ENCODE measurements around the gene CDH22. TPM values are rescaled to one million over a fixed set of nuclear protein-coding genes. Genes with fewer than 3 reads are reported as not detected.

CDH22 gene
- total RNA-seq, 3 donors from 2014 or later (not counting 1 experiment from before 2014, with no cell fraction given) = not detected

GRCh38 chr20:46158476-46158987 lies 149.8 kb downstream of the CDH22 start:
- H3K4me3 Mint-ChIP-seq = no peak overlapping the region

GRCh38 chr20:46157625-46158024 lies 150.7 kb downstream of the CDH22 start:
- DNase-seq (no peak), ATAC-seq (no peak)
- Histone ChIP-seq H3K36me3 (ENCODE audit: control insufficient read depth, insufficient read depth, low read length) (no peaks in the 10 kb centered on the region), H3K27ac (ENCODE audit: low read length) (no peak overlapping the region), H3K9me3 (ENCODE audit: control insufficient read depth, insufficient read depth, low read length) (no peaks in the 10 kb centered on the region), H3K4me1 (ENCODE audit: control insufficient read depth, insufficient read depth, low read length) (no peaks in the 10 kb centered on the region), H3K27me3 (ENCODE audit: control insufficient read depth, insufficient read depth, low read length) (no peaks in the 10 kb centered on the region), H3K4me3 (ENCODE audit: low read length) (no peak overlapping the region)
- Mint-ChIP-seq H3K27me3 (ENCODE audit: low read depth in 2 of 2) (peaks cover 10 to 16% of the 10 kb centered on the region in 2 donors), H3K4me3 (no peak overlapping the region), H3K4me1 (no peaks in the 10 kb centered on the region), H3K9me3 (no peaks in the 10 kb centered on the region), H3K27ac (no peak overlapping the region), H3K36me3 (no peaks in the 10 kb centered on the region)
- TF ChIP-seq CTCF (IDR thresholded peaks at IDR 0.05) = no peak
- intact Hi-C loops (cut with micrococcal nuclease) = no loop called here
- WGBS (ENCODE audit: insufficient coverage) = 73% methylated on average over 7 of the region's 7 CpGs

More at GRCh38 chr20:46158476-46158987, 149.8 kb downstream of the CDH22 start:
- no peak for TF ChIP-seq CTCF (IDR thresholded peaks at IDR 0.05)
- H3K4me1 ChIP-seq (ENCODE audit: control insufficient read depth, insufficient read depth, low read length) = no peaks in the 10 kb centered on the region
- DNase-seq (no peak), ATAC-seq (no peak)
- Mint-ChIP-seq H3K36me3 (no peaks in the 10 kb centered on the region), H3K27ac (no peak overlapping the region), H3K27me3 (ENCODE audit: low read depth in 2 of 2) (peaks cover 17 to 18% of the 10 kb centered on the region in 2 donors), H3K4me1 (no peaks in the 10 kb centered on the region), H3K9me3 (no peaks in the 10 kb centered on the region)
- H3K36me3 ChIP-seq (ENCODE audit: control insufficient read depth, insufficient read depth, low read length) = no peaks in the 10 kb centered on the region
- no peak overlapping the region for H3K4me3 ChIP-seq (ENCODE audit: low read length)
- intact Hi-C loops (cut with micrococcal nuclease) = no loop called here
- H3K9me3 ChIP-seq (ENCODE audit: control insufficient read depth, insufficient read depth, low read length) = no peaks in the 10 kb centered on the region
- 68% methylated on average over 4 of the region's 5 CpGs for WGBS (ENCODE audit: insufficient coverage)
- H3K27me3 ChIP-seq (ENCODE audit: control insufficient read depth, insufficient read depth, low read length) = no peaks in the 10 kb centered on the region
- H3K27ac ChIP-seq (ENCODE audit: low read length) = no peak overlapping the region

- intact Hi-C loops (cut with micrococcal nuclease) = no loop called here
Measured at GRCh38 chr20:46157076-46157592, 151.2 kb downstream of the CDH22 start.

More at GRCh38 chr20:46157076-46157592, 151.2 kb downstream of the CDH22 start:
- Mint-ChIP-seq H3K4me1 (no peaks in the 10 kb centered on the region), H3K4me3 (no peak overlapping the region), H3K36me3 (no peaks in the 10 kb centered on the region), H3K9me3 (no peaks in the 10 kb centered on the region), H3K27me3 (ENCODE audit: low read depth in 2 of 2) (peaks cover 5 to 11% of the 10 kb centered on the region in 2 donors), H3K27ac (no peak overlapping the region)
- Histone ChIP-seq H3K4me1 (ENCODE audit: control insufficient read depth, insufficient read depth, low read length) (no peaks in the 10 kb centered on the region), H3K27ac (ENCODE audit: low read length) (no peak overlapping the region), H3K4me3 (ENCODE audit: low read length) (no peak overlapping the region), H3K36me3 (ENCODE audit: control insufficient read depth, insufficient read depth, low read length) (no peaks in the 10 kb centered on the region), H3K27me3 (ENCODE audit: control insufficient read depth, insufficient read depth, low read length) (no peaks in the 10 kb centered on the region), H3K9me3 (ENCODE audit: control insufficient read depth, insufficient read depth, low read length) (no peaks in the 10 kb centered on the region)
- DNase-seq = no peak
- 69% methylated on average over 6 of the region's 6 CpGs for whole genome bisulfite sequencing (ENCODE audit: insufficient coverage)
- no peak for TF ChIP-seq CTCF (IDR thresholded peaks at IDR 0.05)
- no peak for ATAC-seq
